K562 (cell line): ENCODE measurements around the gene SMARCD2. TPM values are rescaled to one million over a fixed set of nuclear protein-coding genes. Genes with fewer than 3 reads are reported as not detected.

Source experiments
- ARID2 ChIP-seq: fragments of 450-650 bp; IDR thresholded peaks from 2 replicates; pipeline ENCODE4 v1.6.1; 2017; ENCODE audit warnings: antibody characterized with exemption, mild to moderate bottlenecking
- ATF1 ChIP-seq, 2 experiments: fragments of 450-650 bp in 1 of 2; IDR thresholded peaks; 2 replicates each; pipeline ENCODE4 v1.6.1; 2016; ENCODE audit warnings: missing compliant biosample characterization in 1 of 2, missing genetic modification characterization in 1 of 2
- BRF1 ChIP-seq: IDR thresholded peaks from 3 replicates; pipeline ENCODE4 v1.6.1; 2011; ENCODE audit warnings: borderline replicate concordance, mild to moderate bottlenecking; ENCODE audit not compliant: insufficient read length; ENCODE audit errors: extremely low read depth
- CHD7 ChIP-seq: fragments of 200-600 bp; sonication (generic); IDR thresholded peaks from one replicate; pipeline ENCODE4 v1.6.1; 2012; ENCODE audit warnings: mild to moderate bottlenecking, low read depth, low read length, inconsistent platforms
- GTF3C2 ChIP-seq: IDR thresholded peaks from 3 replicates; pipeline ENCODE4 v1.6.1; 2011; ENCODE audit warnings: borderline replicate concordance, mild to moderate bottlenecking, moderate library complexity; ENCODE audit not compliant: insufficient read length; ENCODE audit errors: extremely low read depth
- MAX ChIP-seq: sonication (generic); formaldehyde crosslinking; IDR thresholded peaks from 2 replicates; pipeline ENCODE4 v1.9.0; 2022; ENCODE audit warnings: mild to moderate bottlenecking, missing genetic modification reagents
- MYC ChIP-seq, 2 experiments: fragments of 250-450 bp in 1 of 2; sonication (Bioruptor Pico) in 1 of 2; IDR thresholded peaks; 2 replicates each; pipeline versions ENCODE4 v1.5.1 to v1.6.1; 2012 to 2021; ENCODE audit warnings: low read depth in 2 of 2, borderline replicate concordance in 1 of 2, improper control_type of control experiment in 1 of 2, low read length in 1 of 2, mild to moderate bottlenecking in 1 of 2, moderate library complexity in 1 of 2
- NUFIP1 ChIP-seq: fragments of 450-650 bp; IDR thresholded peaks from 2 replicates; pipeline ENCODE4 v1.6.1; 2018; ENCODE audit not compliant: partially characterized antibody
- PRPF4 ChIP-seq: fragments of 200-400 bp; formaldehyde crosslinking; IDR thresholded peaks from one replicate; pipeline ENCODE4 v1.6.1; 2017; ENCODE audit warnings: low read length, low read depth, mild to moderate bottlenecking; ENCODE audit not compliant: insufficient read depth, poor library complexity, severe bottlenecking
- TEAD1 ChIP-seq, 2 experiments: fragments of 450-650 bp in 1 of 2; sonication (generic) in 1 of 2; formaldehyde crosslinking; IDR thresholded peaks; 2 replicates each; pipeline versions ENCODE4 v1.4.0 to v1.8.0; 2020 to 2022; ENCODE audit warnings: mild to moderate bottlenecking in 2 of 2, missing genetic modification reagents in 1 of 2
- polyA plus RNA-seq, 8 experiments: library from polyadenylated mRNA; depleted of rRNA in 4 of 8; stranded (reverse) in 5 of 8; unstranded in 3 of 8; fragments of >200 nt; fragmentation: Nextera tagmentation in 2 of 8; fragmentation: Illumina TruSeq in 1 of 8; extraction: Ambion mirVana in 2 of 8; extraction: Trizol in 1 of 8; gene quantifications; 2 replicates each; pipeline versions ENCODE4 v1.2.1 to v1.2.3, GENCODE V29; 2011 to 2014; ENCODE audit warnings: inconsistent platforms in 1 of 8, missing spikeins in 1 of 8
- total RNA-seq, 7 experiments: library from RNA; depleted of rRNA in 6 of 7; stranded (reverse); fragments of >200 nt in 6 of 7; fragmentation: Illumina TruSeq in 2 of 7; extraction: Trizol in 2 of 7; gene quantifications; 2 replicates each; pipeline versions ENCODE4 v1.2.1 to v1.2.3, GENCODE V29; 2011 to 2021; ENCODE audit warnings: low replicate concordance in 1 of 7

The SMARCD2 gene
- total and polyA plus RNA-seq, 9 of the 15 experiments (the other 6 are each of a cell fraction or from before 2014, with no cell fraction given) = 1.7 to 114 (median 90.3) TPM

GRCh38 chr17:63848834-63849689, 6.6 kb upstream of the SMARCD2 start (continued):
- TF ChIP-seq MAX = peak; percentile 93
- peak; percentile 56 for TF ChIP-seq PRPF4
- TF ChIP-seq TEAD1 (CRISPR knock-in tag; IDR thresholded peaks at IDR 0.05) = peak; percentile 53 to 88; a peak in 3 of 4 replicates
- TF ChIP-seq ATF1 (CRISPR knock-in tag; IDR thresholded peaks at IDR 0.05) = peak; percentile 67; the same call in 1 of the 2 replicates
- peak; percentile 99 for TF ChIP-seq ATF1 (tag; IDR thresholded peaks at IDR 0.05)
- TF ChIP-seq NUFIP1 = peak; percentile 96
- no peak for TF ChIP-seq BRF1
- TF ChIP-seq CHD7 = no peak
- TF ChIP-seq MYC (IDR thresholded peaks at IDR 0.05; ENCODE audit: low read depth, low read length) = peak; percentile 78
- peak; percentile 92; the same call in 1 of the 2 replicates for TF ChIP-seq MYC (CRISPR knock-in tag; IDR thresholded peaks at IDR 0.05; ENCODE audit: borderline replicate concordance, low read depth)
- no peak for TF ChIP-seq ARID2
- TF ChIP-seq GTF3C2 = no peak
